DMS114 treated with DMSO at 0.1 percent for 48 hours (cell line): ENCODE data around the gene MRAS.

Experiments
- DNase-seq: peaks from one replicate; lab custom pipeline; 2025; ENCODE audit not compliant: unreplicated experiment; lab: John Stamatoyannopoulos, UW

Gene MRAS

DNA sequence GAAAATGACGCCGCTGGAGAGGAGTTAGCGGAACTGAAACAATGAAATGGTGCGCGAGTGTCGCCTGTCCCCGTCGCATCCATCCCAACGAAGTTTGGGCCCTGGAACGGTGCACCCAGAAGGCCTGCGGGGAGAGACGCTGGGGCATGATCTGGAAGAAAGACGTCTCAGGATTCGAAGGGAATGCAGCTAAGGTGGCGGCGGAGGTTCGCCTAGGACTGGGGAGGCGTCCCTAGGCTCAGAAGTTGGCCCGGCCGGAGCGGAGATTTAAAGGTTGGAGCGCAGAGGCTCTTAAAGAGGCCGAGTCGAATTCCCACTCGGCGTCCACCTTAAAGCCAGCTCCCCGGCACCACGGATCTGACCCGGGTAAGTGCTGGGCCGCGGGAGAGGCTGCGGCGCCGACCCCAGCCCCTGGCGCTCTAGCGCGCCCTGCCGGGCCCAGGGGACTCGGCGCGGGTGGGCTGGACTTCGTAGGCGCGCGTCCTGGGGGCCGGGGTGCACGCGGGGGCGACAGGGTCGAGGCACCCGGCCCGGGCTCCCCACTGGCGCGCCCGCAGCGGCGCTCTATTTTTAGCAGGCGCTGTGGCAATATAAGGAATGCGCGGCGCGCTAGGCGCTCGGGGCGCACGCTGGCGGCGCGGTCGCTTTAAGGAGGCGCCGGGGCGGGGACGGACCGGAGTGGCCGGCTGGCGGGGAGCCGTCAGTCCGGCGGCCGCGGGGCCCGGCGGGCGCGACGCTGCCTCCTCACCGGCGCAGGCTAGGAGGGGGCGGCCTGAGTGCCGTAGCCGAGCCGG is at the start of gene MRAS:
TSS of gene MRAS (plus strand) at position 620 of the 794 bp plus-strand sequence. CDS start 24,305 bp downstream, outside the sequence.
- peak; percentile 19 for DNase-seq

DNA sequence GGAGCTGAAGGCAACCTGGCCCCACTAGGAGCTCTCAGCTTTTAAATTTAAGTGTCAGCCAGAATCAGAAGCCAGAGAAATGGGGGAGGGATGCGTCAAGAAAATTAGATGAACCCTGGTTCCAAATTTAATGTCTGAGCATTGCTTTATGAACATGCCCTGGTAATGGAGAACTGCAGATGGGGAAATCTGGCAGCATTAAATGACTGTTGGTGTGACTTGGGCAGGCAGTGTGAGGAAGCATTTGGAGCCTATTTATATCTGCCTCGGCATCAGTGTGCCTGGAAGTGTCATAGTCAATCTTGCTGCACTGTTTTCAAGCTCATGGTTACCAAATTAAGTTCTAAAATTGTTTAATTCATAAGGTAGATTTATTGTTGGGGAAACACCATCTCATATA is 47.7 kb upstream of the MRAS start:
- no peak for DNase-seq

DNA sequence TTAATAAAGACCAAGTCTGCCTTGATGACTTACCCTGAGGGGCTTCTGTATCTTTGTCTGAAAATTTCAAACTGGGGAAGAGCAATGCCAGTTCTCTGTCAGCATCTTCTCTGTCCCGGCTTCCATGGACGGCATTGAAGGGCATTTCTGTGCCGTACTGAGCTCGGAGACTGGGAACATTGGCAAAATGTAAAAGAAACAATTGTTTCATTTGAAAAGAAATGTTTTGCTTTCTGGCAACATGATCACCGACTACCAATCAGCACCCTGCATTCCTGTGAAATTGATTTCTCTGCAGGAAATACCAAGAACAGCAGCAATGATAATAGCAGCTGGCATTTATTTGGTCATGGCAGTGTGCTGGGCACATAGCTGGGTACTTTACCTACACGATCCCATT is 44.9 kb upstream of the MRAS start:
- DNase-seq: no peak

DNA sequence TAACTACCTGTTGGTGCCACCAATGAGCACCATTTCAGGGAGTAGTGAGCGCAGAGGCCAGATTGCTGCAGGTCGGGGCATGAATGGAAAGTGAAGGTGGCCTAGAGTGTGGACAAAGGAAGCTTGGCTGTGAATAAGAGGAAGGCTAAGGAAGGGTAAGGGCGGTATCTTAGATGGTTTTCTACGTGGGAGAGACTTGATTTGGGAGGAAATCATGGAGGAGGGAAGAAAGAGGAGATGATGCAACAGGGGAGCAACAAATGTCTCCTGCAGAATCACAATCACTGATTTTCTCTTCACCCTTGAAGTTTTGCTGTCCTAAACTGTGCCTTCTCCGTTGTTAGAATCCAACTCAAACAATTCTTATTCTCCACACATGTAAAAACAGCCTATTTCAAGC is 40.5 kb upstream of the MRAS start:
- no peak for DNase-seq

DNA sequence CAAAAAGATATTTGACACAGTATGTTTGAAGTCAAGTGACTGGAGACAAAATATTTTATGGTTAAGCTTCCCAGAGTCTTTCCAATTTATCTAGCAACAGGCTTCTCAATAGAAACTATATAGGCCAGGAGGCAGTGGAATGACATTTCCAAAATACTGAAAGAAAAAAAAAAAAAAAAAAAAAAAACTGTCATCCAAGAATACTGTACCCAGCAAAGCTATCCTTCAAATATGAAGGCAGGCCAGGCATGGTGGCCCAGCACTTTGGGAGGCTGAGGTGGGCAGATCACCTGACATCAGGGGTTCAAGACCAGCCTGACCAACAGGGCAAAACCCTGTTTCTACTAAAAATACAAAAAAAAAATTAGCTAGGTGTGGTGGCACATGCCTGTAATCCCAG is 39.6 kb upstream of the MRAS start:
- DNase-seq: no peak

DNA sequence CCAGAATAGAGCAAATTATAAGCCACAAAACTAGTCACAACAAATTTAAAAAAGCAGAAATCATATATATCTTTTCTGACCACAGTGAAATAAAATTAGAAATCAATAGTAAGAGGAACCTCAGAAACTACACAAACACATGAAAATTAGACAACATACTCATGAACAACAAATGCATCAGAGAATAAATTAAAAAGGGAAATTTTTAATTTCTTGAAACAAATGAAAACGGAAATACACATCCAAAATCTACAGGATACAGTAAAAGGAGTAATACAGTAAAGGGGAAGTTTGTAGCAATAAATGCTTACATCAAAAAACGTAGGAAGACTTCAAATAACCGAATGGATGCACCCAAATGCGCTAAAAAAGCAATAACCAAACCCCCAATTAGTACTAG is 37.9 kb upstream of the MRAS start:
- no peak for DNase-seq

DNA sequence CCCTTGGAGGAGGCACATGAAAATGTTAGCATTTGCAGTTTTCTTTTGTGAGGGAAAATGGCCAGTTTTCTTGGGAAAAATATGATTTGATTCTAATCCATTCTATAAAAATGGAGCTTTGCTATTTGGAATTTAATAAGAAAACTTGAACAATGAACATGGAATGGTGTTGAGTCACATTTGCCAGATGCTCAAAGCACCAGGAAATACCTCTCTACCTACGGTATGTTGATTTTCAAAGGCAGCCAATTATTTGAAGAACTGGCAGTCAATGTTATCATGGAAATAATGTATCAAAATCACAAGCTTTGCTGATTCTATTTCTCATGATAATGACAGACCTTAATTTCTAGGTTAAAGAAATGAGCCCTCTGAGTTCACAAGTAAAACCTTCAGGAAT is 33.6 kb upstream of the MRAS start:
- no peak for DNase-seq

DNA sequence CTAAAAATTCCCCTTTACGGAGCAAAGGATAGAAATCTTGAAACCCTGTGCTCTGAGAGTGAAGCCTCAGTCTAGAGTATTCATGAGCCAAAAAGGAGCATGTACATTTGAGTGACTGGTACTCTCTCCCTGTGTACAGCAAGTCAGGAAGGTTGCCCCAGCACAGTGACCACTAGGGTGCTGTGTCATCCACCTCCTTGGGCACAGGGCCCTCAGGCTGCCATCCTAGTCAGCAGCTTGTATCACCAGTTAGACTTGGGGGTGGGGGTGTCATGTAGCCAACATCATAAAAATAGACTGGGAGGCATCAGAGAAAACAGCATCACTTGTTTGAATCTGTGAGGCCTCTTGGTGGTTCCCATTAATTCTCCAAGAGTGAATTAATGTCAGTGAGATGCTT is 30.7 kb upstream of the MRAS start:
- no peak for DNase-seq

DNA sequence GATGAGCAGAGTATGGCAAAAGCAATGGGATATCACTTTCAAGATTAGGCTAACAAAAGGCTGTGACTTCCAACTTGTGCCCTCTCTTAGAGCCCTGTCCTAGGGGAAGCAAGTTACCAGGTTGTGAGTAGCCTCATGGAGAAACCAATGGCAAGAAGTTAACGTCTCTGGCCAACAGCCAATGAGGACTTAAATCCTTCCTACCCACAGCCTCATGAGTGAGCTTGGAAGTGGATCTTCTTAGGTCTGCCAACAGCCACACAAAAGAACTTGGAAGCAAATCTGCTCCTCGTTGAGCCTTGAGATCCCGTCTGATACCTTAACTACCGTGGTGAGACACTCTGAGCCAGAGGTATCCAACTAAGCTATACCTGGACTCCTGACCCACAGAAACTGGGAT is 24.4 kb upstream of the MRAS start:
- no peak for DNase-seq

DNA sequence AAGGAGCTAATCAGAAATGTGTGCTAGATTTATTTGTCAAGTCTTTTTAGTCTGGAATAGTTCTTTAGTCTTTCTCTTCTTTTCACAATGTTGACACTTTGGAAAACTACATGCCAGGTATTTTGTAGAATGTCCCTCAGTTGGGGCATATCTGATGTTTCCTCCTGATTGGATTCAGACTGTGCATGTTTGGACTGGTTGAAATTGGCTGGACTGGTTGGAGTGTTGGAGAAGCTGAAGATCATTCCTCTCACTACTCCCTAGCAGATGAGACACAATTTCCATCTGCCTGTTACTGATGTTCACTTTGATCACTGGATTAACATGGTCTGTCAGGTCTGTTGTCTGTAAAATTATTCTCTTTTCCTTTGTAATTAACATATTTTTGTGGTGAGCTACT is 22.4 kb upstream of the MRAS start:
- no peak for DNase-seq

DNA sequence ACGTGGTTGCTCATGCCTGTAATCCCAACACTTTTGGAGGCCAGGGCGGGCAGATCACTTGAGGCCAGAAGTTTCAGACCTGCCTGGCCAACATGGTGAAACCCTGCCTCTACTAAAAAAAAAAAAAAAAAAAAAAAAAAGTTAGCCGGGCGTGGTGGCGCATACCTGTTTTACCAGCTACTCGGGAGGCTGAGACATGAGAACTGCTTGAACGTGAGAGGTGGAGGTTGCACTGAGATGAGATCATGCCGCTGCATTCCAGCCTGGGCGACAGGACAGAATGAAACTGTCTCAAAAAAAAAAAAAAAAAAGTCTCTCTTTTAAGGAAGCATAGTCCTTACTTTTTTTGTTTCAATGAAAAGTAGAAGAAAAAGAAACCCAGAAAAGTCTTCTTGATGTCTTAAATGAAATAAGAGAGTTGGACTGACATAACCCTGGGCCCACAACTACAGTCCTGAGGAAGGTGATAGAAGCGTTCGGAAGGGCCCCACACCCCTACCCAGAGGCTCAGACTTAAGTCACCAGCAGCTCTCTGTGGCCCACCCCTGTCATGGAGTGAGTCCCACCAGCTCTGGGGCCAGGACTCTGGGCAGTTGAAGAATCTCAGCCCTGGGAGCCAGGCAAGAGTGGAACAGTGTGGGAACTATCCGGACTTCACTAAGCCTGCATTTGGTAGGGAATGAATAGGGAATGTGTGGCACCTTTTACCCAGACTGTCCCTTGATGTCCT is 21.3 kb upstream of the MRAS start:
- DNase-seq: no peak

DNA sequence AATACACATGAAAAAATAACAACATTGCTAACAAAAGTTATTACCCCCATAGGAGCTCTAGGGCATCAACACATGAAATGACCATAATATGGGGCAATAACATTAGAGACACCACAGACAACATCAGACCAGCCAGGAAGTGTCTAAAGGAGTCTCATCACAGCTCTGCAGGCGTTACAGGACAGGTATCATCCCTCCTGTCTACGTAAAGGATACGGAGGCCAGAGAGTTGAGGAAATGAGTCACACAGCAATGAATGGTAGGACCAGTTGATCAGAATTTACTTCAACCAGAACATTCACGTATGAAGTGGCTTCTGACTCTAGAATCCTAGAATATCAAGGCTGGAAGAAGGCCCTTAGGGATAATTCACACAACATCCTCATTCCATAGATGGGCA is 20.5 kb upstream of the MRAS start:
- DNase-seq: no peak

DNA sequence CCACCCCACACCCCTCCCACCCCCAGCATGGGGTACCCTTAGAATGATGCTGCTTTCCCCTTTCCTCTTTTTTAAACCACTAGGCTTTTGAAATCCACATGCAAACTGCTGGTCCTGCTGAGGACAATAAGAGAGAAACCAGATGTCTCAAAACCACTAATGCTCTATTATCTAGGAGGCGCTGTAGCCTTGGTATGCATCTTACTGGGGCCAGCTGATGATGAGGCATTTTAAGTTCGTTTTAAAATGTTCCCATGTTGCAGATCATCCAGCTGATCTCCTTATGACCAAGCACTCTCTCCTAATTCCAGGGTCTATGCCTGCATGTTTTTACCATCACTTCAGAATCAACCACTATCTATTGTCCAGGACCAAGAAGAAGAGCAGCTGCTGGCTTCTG is 20.0 kb upstream of the MRAS start:
- no peak for DNase-seq

DNA sequence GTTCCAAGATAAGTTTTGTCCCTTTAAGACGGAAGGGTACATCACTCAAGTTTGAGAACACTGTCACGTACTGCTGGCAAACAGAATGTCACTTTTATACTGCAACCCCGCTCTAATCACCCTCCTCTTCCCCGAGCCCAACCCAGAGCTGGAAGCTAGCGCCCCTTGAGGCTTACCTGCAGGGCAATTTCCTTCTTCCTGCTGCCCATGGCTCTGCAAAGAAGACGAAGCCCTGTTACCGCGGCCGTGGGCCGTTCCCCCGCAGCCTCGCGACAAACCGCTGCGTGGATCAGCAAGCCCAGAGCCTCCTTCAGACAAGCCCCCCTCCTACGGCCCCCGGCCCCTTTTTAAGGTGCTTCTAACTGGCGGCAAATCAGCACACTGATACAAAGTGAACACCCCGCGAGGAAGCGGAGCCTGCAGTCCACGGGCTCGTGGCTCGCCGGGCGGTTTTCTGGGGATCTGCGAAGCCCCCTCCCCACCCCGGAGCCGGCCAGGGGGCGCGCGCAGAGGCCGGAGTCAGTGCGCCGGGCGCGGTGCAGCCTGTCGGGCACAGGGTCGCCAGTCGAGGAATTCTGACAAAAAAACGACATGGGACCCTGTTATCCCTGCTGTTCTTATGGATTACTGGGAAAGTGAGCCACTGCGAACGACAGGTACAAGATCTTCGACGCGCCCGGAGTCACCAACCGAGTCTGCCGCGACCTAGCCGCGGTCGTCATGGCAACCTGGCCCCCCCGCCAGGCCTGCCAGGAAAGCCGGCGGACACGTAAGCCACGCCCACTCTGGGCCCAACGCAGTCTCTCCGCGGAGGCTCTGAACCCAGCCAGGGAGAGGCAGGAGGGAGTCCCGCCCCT is 19.0 kb upstream of the MRAS start, which contains the start of gene NME9:
TSS of gene NME9 (minus strand) at position 725 of the 857 bp plus-strand sequence. CDS start at position 209, 516 bp downstream.
- peak; percentile 82 for DNase-seq

DNA sequence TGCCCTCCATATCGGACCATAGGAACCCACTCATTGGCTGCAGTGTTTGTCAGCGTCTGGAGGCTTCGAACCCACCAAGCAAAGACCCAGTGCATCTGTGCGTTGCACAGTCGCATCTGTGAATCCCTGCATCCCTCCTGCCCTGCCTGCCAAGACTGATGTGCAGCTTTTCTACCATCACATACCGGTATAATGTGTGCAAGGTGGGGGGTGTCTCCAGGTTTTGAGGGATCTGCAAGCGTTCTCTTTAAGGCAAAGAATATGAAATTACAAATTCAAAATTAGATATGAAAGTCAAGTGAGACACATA is 18.4 kb upstream of the MRAS start:
- DNase-seq: no peak

DNA sequence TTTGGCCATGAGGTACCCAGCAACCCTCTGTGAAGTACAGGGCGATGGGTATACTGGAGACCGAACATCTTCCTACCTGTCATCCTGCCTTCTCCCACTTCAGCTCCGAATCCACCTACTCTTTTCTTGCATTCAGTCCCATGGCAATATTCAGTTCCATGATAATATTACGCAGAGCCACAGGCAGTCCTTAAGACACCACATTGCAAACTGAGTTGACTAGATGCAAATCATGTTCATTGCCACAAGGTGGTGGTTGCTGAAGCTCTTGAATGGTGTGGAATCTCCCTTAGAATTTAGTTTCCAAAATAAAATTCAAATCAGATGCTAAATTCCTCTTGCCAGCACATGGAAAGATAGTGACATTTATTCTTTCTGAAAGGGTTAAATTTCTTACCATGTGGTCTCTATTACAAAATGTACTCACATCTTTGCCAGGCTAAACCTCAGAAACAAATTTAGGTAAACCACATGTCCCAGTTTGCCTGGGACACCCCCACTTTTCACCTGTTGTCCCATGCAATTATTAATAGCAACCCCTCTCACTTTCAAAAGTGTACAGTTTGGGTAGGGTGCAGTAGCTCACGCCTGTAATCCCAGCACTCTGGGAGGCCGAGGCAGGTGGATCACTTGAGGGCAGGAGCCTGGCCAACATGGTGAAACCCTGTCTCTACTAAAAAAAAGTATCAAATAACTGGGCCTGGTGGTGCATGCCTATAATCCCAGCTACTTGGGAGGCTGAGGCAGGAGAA is 17.1 kb upstream of the MRAS start:
- peak; percentile 8 for DNase-seq

DNA sequence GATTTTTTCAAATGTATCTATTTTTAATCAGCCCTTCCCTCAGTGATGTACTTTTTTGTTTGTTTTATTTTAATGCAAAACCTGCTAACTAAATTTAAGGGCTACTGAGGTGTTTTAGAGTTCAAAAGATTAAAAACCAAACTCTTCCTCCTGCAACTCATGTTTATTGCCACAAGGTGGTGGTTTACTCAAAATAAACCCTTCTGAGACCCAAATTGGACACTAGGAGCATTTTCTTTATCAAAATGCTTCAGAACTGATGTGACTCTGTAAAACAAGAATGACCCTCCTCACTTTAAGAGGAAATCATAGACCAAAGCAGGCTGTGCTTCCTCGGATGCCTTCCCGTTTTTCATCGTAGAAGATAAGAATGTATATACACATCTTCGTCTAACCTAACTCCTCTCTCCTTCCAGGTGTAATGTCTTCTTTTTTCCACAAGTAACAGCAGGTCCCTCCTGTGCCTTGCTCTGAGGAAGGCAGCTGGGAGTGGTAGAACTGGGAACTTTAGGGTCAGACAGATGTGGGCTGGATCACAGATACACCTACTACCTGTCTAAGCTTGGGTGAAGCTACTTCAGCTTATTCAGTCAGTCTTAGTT is 15.8 kb upstream of the MRAS start:
- DNase-seq: peak; percentile 45

DNA sequence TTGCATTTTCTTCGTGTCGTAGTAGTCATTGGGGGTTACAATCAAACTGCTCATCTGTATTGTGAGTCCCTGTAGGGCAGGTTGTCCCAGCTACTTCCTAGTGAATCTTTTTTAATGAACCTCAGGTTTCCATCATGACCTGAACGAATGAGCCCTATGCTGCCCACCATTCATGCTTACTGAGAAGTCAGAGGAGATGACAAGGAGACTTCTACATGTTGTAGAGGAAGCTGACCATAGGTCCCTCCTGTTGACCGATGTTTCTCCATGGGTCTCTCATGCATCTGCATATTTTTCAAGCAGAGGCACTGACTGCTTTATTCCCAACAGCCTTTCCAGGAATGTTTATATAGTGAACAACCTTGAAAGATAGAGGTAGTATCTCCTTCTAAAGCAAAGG is 13.8 kb upstream of the MRAS start:
- no peak for DNase-seq

DNA sequence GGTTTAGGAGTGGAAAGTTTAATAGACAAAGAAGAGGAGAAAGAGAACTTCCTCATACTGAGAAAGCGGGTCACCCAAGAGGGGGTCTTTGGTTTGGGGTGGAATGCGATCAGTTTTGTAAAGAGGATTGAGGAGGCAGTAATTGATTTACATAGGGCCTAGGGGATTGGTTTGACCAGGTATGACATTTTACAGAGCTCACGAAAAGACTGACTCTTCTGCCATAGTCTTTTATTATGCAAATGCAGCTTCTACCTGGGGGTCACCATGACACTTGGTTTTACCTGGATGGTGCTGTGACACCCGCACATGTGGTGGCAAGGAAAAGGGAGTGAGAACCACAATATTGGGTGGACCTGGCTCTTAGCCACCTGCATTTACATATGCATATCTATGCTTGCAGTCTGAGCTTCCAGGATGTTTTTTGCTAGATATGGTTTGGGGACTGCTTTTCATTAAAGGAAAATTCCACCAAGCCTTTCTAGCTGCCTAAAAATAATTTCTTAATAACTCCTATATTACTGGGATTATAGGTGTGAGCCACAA is 11.9 kb upstream of the MRAS start:
- DNase-seq: no peak

DNA sequence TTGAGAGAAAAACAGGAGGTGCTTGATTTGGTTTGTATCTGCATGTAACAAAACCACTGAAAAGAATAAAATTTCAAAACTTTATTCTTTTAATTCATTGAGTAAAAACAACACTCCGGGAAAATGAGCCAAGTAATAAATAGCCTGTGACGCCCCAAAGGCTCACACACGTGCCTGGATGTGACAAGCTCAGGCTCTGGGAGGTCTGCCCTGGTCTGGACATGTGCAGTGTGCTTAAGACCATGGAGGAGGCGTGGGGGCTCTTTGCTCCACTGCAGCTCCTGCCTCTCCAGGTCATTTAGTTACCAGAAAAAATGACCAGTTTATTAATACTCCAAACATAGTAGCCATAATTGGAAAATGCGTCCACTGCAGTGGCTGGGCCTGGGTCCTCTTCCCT is 10.1 kb upstream of the MRAS start:
- DNase-seq: no peak
